Measurements from ENCODE around the gene EMC9. TPM values are rescaled to one million over a fixed set of nuclear protein-coding genes. Genes with fewer than 3 reads are reported as not detected.

The EMC9 gene
- polyA plus RNA-seq, 1 donor (not counting 4 experiments of a cell fraction or from before 2014, with no cell fraction given): 11.0 TPM

DNA sequence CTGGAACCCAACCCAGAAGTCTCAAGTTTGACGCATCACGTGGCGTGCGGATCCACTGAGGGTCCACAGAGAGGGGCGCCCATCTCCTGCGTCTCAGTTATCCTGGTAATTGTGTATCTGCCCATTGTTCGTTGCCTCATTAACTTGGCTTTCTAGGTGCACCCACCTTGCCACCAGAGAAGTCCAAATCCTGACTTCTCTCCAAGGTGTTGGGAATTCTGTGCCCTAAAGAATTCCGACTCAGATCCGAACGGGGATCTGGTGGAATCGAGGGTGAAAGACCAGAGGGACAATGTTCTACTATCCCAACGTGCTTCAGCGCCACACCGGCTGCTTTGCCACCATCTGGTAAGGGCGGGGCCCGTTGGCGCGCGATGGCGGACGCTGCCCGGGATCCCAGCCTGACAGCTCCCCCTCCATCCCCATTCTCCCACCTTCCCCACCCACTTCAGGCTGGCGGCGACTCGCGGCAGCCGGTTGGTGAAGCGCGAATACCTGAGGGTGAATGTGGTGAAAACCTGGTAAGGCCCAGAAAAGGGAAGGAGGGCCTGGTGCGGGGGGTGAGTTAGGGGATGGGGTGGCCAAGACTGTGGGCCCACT is 31.0 kb upstream of the EMC9 start:
- Histone ChIP-seq H3K4me3 (ENCODE audit: control insufficient read depth in 2 of 3, extremely low read depth in 1 of 3, insufficient read depth in 2 of 3, low read depth in 1 of 3, low read length in 3 of 3) (no peak overlapping the region), H3K4me1 (ENCODE audit: control insufficient read depth, extremely low read depth, insufficient read depth, low read length) (no peaks in the 10 kb centered on the region), H2AFZ (ENCODE audit: control insufficient read depth, low read length) (no peak overlapping the region), H3K36me3 (ENCODE audit: control insufficient read depth in 2 of 2, extremely low read depth in 1 of 2, insufficient read depth in 2 of 2, low read length in 2 of 2) (peaks cover 9 to 34% of the 10 kb centered on the region in 2 experiments), H3K79me2 (ENCODE audit: control insufficient read depth, insufficient read depth, low read length) (no peaks in the 10 kb centered on the region), H3K9ac (ENCODE audit: control insufficient read depth, extremely low read depth, insufficient read depth, low read length) (no peak overlapping the region), H3K27me3 (ENCODE audit: control insufficient read depth, extremely low read depth, insufficient read depth, low read length) (no peaks in the 10 kb centered on the region), H4K20me1 (ENCODE audit: control insufficient read depth, extremely low read depth, insufficient read depth, low read length) (no peaks in the 10 kb centered on the region), H3K4me2 (ENCODE audit: control insufficient read depth, extremely low read depth, insufficient read depth, low read depth, low read length) (no peak overlapping the region), H3K9me1 (ENCODE audit: control insufficient read depth, extremely low read depth, insufficient read depth, low read length) (no peaks in the 10 kb centered on the region), H3K9me3 (ENCODE audit: control insufficient read depth, low read depth, low read length) (no peaks in the 10 kb centered on the region), H3K27ac (ENCODE audit: control insufficient read depth, insufficient read depth, low read length) (no peak overlapping the region)
- TF ChIP-seq, protein P1, sequence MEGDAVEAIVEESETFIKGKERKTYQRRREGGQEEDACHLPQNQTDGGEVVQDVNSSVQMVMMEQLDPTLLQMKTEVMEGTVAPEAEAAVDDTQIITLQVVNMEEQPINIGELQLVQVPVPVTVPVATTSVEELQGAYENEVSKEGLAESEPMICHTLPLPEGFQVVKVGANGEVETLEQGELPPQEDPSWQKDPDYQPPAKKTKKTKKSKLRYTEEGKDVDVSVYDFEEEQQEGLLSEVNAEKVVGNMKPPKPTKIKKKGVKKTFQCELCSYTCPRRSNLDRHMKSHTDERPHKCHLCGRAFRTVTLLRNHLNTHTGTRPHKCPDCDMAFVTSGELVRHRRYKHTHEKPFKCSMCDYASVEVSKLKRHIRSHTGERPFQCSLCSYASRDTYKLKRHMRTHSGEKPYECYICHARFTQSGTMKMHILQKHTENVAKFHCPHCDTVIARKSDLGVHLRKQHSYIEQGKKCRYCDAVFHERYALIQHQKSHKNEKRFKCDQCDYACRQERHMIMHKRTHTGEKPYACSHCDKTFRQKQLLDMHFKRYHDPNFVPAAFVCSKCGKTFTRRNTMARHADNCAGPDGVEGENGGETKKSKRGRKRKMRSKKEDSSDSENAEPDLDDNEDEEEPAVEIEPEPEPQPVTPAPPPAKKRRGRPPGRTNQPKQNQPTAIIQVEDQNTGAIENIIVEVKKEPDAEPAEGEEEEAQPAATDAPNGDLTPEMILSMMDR (optimal IDR thresholded peaks at IDR 0.05 in 1 of 3, IDR thresholded peaks at IDR 0.05 in 1 of 3, conservative IDR thresholded peaks at IDR 0.05 in 1 of 3; ENCODE audit: extremely low read depth in 1 of 3, insufficient read depth in 2 of 3, low read length in 3 of 3): no peak
- no peak for TF ChIP-seq EZH2 (IDR thresholded peaks at IDR 0.05; ENCODE audit: low read length)
- DNase-seq (ENCODE audit: low read depth, low spot score) (no peak), FAIRE-seq (no peak)
- dilution Hi-C loops (cut with MboI; ENCODE audit: extremely low pct_ligation_motif_present, low sequenced_read_pairs): no loop called here

DNA sequence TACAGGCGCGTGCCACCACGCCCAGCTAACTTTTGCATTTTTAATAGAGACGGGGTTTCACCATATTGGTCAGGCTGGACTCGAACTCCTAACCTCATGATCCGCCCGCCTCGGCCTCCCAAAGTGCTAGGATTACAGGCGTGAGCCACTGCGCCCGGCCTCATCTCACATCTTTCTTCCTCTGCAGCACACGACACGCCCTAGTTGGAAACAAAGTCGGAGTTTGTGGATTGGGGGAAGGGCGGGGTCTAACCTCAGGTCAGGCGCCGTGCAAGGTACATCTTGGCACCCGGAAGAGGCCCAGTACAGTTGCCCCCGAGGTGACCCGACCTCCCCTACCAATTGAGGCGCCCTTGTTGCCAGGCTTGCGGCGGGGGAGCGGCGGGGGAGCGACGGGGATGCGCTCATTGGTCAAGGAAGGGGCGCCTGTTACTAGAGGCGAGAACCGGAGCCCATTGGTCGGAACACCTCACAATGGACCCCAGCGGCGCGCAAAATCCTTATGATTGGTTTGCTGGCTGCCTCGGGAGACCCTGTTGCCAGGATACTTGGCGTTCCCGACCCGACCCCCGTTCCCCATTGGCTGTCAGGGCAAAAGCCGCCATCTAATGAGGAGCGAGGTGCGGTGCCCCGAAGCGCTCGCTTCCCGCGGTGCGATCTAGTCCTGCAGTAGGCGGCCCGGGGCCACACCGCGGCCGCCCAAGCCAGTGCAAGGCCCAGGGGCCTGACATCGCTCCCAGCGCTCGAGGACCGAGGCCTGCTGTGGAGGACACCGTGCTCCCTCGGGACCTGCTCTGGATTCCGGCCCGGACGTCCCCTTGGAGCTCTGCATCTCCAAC is 30.2 kb upstream of the EMC9 start, which contains the start of gene REC8:
REC8 (plus strand) TSS at position 659 of the 839 bp plus-strand sequence. CDS start 473 bp downstream, outside the sequence.
- no peak within 1 kb of the TSS for H3K4me3 ChIP-seq (ENCODE audit: control insufficient read depth in 2 of 3, extremely low read depth in 1 of 3, insufficient read depth in 2 of 3, low read depth in 1 of 3, low read length in 3 of 3)
- H3K27ac ChIP-seq (ENCODE audit: control insufficient read depth, insufficient read depth, low read length): no peak within 1 kb of the TSS
- no peaks in the 10 kb centered on the region for H3K79me2 ChIP-seq (ENCODE audit: control insufficient read depth, insufficient read depth, low read length)
- no peaks in the 10 kb centered on the region for H3K27me3 ChIP-seq (ENCODE audit: control insufficient read depth, extremely low read depth, insufficient read depth, low read length)
- no peaks in the 10 kb centered on the region for H3K4me1 ChIP-seq (ENCODE audit: control insufficient read depth, extremely low read depth, insufficient read depth, low read length)
- no peaks in the 10 kb centered on the region for H3K9me3 ChIP-seq (ENCODE audit: control insufficient read depth, low read depth, low read length)
- no peaks in the 10 kb centered on the region for H3K9me1 ChIP-seq (ENCODE audit: control insufficient read depth, extremely low read depth, insufficient read depth, low read length)
- TF ChIP-seq, protein P1 (optimal IDR thresholded peaks at IDR 0.05 in 1 of 3, IDR thresholded peaks at IDR 0.05 in 1 of 3, conservative IDR thresholded peaks at IDR 0.05 in 1 of 3; ENCODE audit: extremely low read depth in 1 of 3, insufficient read depth in 2 of 3, low read length in 3 of 3): no peak
- TF ChIP-seq EZH2 (IDR thresholded peaks at IDR 0.05; ENCODE audit: low read length): no peak
- no peaks in the 10 kb centered on the region for H4K20me1 ChIP-seq (ENCODE audit: control insufficient read depth, extremely low read depth, insufficient read depth, low read length)
- dilution Hi-C loops (cut with MboI; ENCODE audit: extremely low pct_ligation_motif_present, low sequenced_read_pairs): no loop called here
- peaks cover 9 to 31% of the 10 kb centered on the region in 2 experiments for H3K36me3 ChIP-seq (ENCODE audit: control insufficient read depth in 2 of 2, extremely low read depth in 1 of 2, insufficient read depth in 2 of 2, low read length in 2 of 2)
- DNase-seq (ENCODE audit: low read depth, low spot score): no peak
- no peak within 1 kb of the TSS for H2AFZ ChIP-seq (ENCODE audit: control insufficient read depth, low read length)
- no peak within 1 kb of the TSS for H3K4me2 ChIP-seq (ENCODE audit: control insufficient read depth, extremely low read depth, insufficient read depth, low read depth, low read length)
- H3K9ac ChIP-seq (ENCODE audit: control insufficient read depth, extremely low read depth, insufficient read depth, low read length): no peak within 1 kb of the TSS
- FAIRE-seq: no peak
